Measurements from ENCODE around the gene TSPAN7. TPM values are rescaled to one million over a fixed set of nuclear protein-coding genes. Genes with fewer than 3 reads are reported as not detected.

TSPAN7 gene
- total RNA-seq, 1 experiment from 2014 or later: not detected

DNA sequence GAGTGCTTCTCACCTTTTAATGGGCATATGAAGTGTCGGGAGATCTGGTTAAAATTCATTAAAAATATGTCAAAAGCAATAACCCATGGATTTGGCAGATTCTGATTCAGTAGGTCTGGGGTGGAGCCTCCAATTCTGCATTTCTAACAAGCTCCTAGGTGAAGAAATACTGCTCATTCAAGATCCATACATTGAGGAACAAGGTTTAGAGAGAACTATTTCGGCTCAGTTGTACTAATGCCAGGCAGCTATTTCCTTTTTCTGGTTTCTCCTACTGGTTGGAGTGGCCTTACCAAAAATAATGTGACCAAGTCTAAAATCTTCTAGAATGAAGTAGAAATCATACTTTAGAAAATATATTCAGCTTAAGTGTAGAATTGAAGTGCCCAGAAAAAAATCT lies 117.5 kb downstream of the TSPAN7 start:
- Histone ChIP-seq H3K4me3 (ENCODE audit: low read length) (no peak overlapping the region), H3K9me3 (ENCODE audit: low read length) (no peaks in the 10 kb centered on the region), H3K9me2 (replicated peaks; ENCODE audit: low read length) (no peaks in the 10 kb centered on the region), H3K9ac (ENCODE audit: low read length) (no peak overlapping the region), H3K79me2 (ENCODE audit: low read length) (no peaks in the 10 kb centered on the region), H3K4me1 (ENCODE audit: insufficient read depth, low read length) (no peaks in the 10 kb centered on the region), H4K20me1 (ENCODE audit: low read length) (no peaks in the 10 kb centered on the region), H3K27me3 (ENCODE audit: low read length) (peaks cover 61% of the 10 kb centered on the region), H3K36me3 (ENCODE audit: low read depth, low read length) (no peaks in the 10 kb centered on the region), H3K27ac (ENCODE audit: low read length) (no peak overlapping the region), H3K4me2 (ENCODE audit: low read length) (no peak overlapping the region), H2AFZ (ENCODE audit: low read length) (no peak overlapping the region), H3F3A (ENCODE audit: low read length, unreplicated experiment) (no peaks in the 10 kb centered on the region)
- BruUV-seq (replicated peaks): no TSS peak
- ChIA-PET POLR2A (ENCODE audit: unreplicated experiment) (no interaction called here), CTCF (no interaction called here)
- DNase-seq (no peak), ATAC-seq (no peak)
- intact Hi-C loops (cut with micrococcal nuclease): no loop called here
- TF ChIP-seq, protein P1, sequence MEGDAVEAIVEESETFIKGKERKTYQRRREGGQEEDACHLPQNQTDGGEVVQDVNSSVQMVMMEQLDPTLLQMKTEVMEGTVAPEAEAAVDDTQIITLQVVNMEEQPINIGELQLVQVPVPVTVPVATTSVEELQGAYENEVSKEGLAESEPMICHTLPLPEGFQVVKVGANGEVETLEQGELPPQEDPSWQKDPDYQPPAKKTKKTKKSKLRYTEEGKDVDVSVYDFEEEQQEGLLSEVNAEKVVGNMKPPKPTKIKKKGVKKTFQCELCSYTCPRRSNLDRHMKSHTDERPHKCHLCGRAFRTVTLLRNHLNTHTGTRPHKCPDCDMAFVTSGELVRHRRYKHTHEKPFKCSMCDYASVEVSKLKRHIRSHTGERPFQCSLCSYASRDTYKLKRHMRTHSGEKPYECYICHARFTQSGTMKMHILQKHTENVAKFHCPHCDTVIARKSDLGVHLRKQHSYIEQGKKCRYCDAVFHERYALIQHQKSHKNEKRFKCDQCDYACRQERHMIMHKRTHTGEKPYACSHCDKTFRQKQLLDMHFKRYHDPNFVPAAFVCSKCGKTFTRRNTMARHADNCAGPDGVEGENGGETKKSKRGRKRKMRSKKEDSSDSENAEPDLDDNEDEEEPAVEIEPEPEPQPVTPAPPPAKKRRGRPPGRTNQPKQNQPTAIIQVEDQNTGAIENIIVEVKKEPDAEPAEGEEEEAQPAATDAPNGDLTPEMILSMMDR (conservative IDR thresholded peaks at IDR 0.05; ENCODE audit: low read depth, low read length): no peak
- no peak for TF ChIP-seq EZH2phosphoT487 (IDR thresholded peaks at IDR 0.05; ENCODE audit: borderline replicate concordance, low read length)
- TF ChIP-seq EZH2 (IDR thresholded peaks at IDR 0.05; ENCODE audit: low read length, unreplicated experiment): no peak

DNA sequence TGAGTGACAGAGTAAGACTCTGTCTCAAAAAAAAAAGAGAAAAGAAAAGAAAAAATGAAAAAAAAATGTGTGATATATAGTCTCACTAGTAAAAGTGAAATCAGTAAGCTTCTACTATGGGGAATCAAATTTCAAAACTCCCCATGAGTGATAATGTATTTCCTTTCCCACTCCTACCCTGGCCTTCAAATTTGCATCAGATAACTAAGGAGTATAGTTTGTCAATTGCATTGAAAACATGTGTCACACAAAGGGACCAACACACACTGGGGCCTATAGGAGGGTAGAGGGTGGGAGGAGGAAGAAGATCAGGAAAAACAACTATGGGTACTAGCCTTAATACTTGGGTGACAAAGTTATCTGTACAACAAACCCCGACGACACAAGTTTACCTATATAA lies 118.4 kb downstream of the TSPAN7 start:
- DNase-seq (no peak), ATAC-seq (no peak)
- H3K9ac ChIP-seq (ENCODE audit: low read length): no peak overlapping the region
- no peaks in the 10 kb centered on the region for H3F3A ChIP-seq (ENCODE audit: low read length, unreplicated experiment)
- intact Hi-C loops (cut with micrococcal nuclease): no loop called here
- no peaks in the 10 kb centered on the region for H3K36me3 ChIP-seq (ENCODE audit: low read depth, low read length)
- H3K27ac ChIP-seq (ENCODE audit: low read length): no peak overlapping the region
- no peaks in the 10 kb centered on the region for H3K9me3 ChIP-seq (ENCODE audit: low read length)
- H3K27me3 ChIP-seq (ENCODE audit: low read length): peaks cover 61% of the 10 kb centered on the region
- H4K20me1 ChIP-seq (ENCODE audit: low read length): no peaks in the 10 kb centered on the region
- H3K4me1 ChIP-seq (ENCODE audit: insufficient read depth, low read length): no peaks in the 10 kb centered on the region
- H3K4me2 ChIP-seq (ENCODE audit: low read length): no peak overlapping the region
- H3K4me3 ChIP-seq (ENCODE audit: low read length): no peak overlapping the region
- TF ChIP-seq EZH2 (IDR thresholded peaks at IDR 0.05; ENCODE audit: low read length, unreplicated experiment) (no peak), EZH2phosphoT487 (IDR thresholded peaks at IDR 0.05; ENCODE audit: borderline replicate concordance, low read length) (no peak)
- TF ChIP-seq, protein P1 (conservative IDR thresholded peaks at IDR 0.05; ENCODE audit: low read depth, low read length): no peak
- no TSS peak for BruUV-seq (replicated peaks)
- ChIA-PET CTCF (no interaction called here), POLR2A (ENCODE audit: unreplicated experiment) (no interaction called here)
- no peaks in the 10 kb centered on the region for H3K79me2 ChIP-seq (ENCODE audit: low read length)
- H3K9me2 ChIP-seq (replicated peaks; ENCODE audit: low read length): no peaks in the 10 kb centered on the region
- no peak overlapping the region for H2AFZ ChIP-seq (ENCODE audit: low read length)

DNA sequence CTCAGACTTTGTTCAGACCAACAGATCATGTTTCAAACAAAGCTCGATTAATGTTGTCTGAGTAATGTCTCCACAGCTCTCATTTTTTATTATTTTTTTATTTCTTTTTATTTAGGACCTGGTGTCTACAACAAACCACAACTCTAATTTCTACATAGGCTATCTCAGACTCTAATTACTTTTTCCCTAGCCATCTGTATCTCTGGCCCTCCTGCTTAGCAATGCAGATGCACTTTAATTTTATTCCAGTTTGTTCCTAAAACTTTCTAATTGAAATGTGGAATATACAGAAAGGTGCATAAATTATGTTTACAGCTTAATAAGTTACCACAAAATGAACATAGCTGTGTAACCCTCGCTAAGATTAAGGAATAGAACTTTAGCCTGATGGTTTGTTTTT lies 120.8 kb downstream of the TSPAN7 start:
- peaks cover 48% of the 10 kb centered on the region for H3K27me3 ChIP-seq (ENCODE audit: low read length)
- no peaks in the 10 kb centered on the region for H3K79me2 ChIP-seq (ENCODE audit: low read length)
- ATAC-seq (no peak), DNase-seq (no peak)
- no peaks in the 10 kb centered on the region for H3K36me3 ChIP-seq (ENCODE audit: low read depth, low read length)
- TF ChIP-seq EZH2phosphoT487 (IDR thresholded peaks at IDR 0.05; ENCODE audit: borderline replicate concordance, low read length) (no peak), EZH2 (IDR thresholded peaks at IDR 0.05; ENCODE audit: low read length, unreplicated experiment) (no peak)
- TF ChIP-seq, protein P1 (conservative IDR thresholded peaks at IDR 0.05; ENCODE audit: low read depth, low read length): no peak
- ChIA-PET POLR2A (ENCODE audit: unreplicated experiment) (no interaction called here), CTCF (no interaction called here)
- no peaks in the 10 kb centered on the region for H3K4me1 ChIP-seq (ENCODE audit: insufficient read depth, low read length)
- no peaks in the 10 kb centered on the region for H3K9me3 ChIP-seq (ENCODE audit: low read length)
- no peaks in the 10 kb centered on the region for H4K20me1 ChIP-seq (ENCODE audit: low read length)
- no peak overlapping the region for H3K27ac ChIP-seq (ENCODE audit: low read length)
- H3F3A ChIP-seq (ENCODE audit: low read length, unreplicated experiment): no peaks in the 10 kb centered on the region
- no peak overlapping the region for H2AFZ ChIP-seq (ENCODE audit: low read length)
- no peak overlapping the region for H3K4me2 ChIP-seq (ENCODE audit: low read length)
- no peaks in the 10 kb centered on the region for H3K9me2 ChIP-seq (replicated peaks; ENCODE audit: low read length)
- intact Hi-C loops (cut with micrococcal nuclease): no loop called here
- H3K9ac ChIP-seq (ENCODE audit: low read length): no peak overlapping the region
- H3K4me3 ChIP-seq (ENCODE audit: low read length): no peak overlapping the region
- no TSS peak for BruUV-seq (replicated peaks)
